Activated T-cell treated with anti-CD3 and anti-CD28 coated beads for 1 hour (primary cell): ENCODE measurements around the gene TRIM49B.
"Not testable (repeated sequence)": the region's sequence is repeated elsewhere in the genome, so short reads cannot be mapped to it uniquely, and the experiment has no call there.

Experiments used
- DNase-seq: peaks from one replicate; pipeline ENCODE4 v3.0.0-alpha.2; 2020; ENCODE audit warnings: low read depth

Gene TRIM49B, protein sequence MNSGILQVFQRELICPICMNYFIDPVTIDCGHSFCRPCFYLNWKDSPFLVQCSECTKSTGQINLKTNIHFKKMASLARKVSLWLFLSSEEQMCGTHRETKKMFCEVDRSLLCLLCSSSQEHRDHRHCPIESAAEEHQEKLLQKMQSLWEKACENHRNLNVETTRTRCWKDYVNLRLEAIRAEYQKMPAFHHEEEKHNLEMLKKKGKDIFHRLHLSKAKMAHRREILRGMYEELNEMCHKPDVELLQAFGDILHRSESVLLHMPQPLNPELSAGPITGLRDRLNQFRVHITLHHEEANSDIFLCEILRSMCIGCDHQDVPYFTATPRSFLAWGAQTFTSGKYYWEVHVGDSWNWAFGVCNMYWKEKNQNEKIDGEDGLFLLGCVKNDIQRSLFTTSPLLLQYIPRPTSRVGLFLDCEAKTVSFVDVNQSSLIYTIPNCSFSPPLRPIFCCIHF

DNA sequence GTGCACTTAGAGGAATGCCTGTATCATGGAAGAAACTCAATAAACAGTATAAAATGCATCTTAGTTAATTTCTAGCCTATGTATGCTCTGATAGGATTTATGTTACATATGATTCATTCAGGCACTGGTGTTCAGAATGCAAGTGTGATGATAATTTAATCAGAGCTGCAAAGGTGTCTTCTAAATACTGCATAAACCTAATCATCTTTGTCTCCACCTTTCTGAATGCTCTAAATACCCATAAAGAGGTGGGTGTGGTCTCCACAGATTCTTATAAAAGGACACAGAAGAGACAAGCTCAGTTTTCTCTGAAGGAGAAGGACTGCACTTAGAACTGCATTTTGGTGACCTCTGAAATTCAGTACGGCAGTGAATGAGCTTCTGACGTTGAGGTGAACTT is at the start of gene TRIM49B:
Gene TRIM49B, plus strand, starts transcription at position 301 of the 400 bp plus-strand sequence. CDS start 2,777 bp downstream, outside the sequence.
- not testable (repeated sequence) for DNase-seq

DNA sequence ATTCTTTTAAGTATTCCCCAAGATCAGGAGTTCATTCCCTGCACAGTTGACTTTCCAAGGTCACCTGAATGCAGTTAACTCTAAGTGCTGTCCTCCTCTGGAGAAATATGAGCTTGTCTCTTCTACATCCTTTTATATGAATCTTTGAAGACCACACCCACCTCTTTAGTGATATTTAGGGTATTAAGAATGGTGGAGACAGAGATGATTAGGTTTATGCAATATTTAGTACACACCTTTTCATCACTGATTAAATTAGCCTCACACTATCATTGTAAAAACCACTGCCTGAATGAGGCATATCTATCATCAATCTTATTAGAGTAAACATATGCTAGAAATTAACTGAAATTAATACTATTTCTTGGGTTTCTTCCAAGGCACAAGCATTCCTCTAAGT is 44.8 kb upstream of the TRIM49B start, which contains the start of gene TRIM51G:
Gene TRIM51G, minus strand, starts transcription at position 101 of the 400 bp plus-strand sequence. CDS start 2,190 bp downstream, outside the sequence.
- DNase-seq: not testable (repeated sequence)

DNA sequence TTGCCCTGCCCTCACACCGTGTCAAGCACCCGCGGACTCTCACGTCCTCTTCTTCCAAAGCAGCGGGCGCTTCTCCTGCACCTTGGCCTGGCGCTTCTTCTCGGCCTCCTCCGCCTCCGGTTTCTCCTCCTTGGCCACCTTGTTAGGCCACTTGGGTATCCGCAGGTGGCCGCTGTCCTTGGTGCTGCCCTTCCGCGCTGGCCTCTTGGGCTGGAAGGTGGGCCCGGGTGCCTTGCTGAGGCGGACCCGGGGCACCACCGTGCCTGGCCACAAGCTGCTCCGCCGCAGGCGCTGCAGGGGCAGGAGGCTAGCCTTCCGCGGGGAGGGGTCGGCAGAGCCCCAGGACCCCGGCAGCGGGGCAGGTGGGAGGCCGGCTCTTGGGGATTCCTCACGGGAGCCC is 19.6 kb downstream of the TRIM49B start:
- DNase-seq: not testable (repeated sequence)

DNA sequence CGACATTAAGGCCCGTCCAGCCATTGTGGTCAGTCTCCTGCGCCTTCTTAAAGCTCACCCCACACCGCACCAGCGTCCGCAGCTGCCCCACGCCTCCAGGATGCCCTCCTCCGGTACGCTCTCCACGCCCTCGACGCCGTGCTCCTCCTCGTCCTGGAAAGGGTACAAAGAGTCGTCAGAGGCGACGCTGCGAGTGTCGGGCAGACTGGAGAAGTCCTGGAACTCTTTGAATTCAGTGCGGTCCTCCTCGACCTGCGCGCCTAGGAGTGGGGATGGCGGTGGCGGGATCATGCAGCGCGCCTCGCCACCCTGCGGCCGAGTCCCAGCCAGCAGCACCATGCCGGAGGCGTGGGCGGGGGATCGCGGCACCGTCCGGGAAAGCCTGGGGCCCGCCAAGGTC is 21.2 kb downstream of the TRIM49B start:
- not testable (repeated sequence) for DNase-seq

DNA sequence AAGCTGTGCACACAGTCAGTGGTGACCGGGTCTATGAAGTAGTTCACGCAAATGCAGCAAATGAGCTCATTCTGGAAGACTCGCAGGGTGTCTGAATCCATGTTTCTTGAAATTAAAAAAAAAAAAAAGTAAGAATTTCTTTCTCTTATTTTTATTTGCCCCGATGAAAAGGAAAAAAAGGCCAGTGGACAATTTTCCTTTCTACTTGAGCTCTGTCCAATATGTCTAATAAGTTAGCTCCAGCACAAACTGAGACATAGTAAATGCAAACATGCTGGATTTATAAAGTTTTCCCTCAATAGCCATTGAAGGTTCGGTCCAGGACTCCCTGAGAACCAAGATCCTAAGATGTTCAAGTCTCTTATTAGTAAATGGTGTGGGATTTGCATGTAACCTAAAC is 30.4 kb downstream of the TRIM49B start, which contains the start of gene TRIM64C:
Gene TRIM64C, minus strand, starts transcription at position 101 of the 400 bp plus-strand sequence. Its CDS starts 0 bp downstream, at position 101.
- not testable (repeated sequence) for DNase-seq

DNA sequence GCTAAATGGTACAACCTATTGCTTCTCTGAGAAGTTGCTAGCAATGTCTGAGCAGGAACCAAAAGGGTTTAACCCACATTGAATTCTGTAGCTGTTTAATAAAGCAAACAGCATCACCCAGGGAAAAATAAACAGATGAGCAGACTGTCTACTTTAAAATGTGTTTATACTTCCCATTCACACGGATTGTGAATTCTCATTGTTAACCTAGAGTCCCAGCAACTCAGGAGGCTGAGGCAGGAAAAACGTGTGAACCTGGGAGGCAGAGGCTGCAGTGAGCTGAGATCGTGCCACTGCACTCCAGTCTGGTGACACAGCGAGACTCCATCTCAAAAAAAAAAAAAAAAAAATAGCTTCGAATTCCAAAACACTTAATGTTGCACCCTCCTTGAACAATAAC is 41.3 kb downstream of the TRIM49B start:
- DNase-seq: not testable (repeated sequence)
